HCT116 (cell line): ENCODE results near the gene KIFC1. TPM values are rescaled to one million over a fixed set of nuclear protein-coding genes. Genes with fewer than 3 reads are reported as not detected.

Experiments
- ATAC-seq: fragments of 200-7000 bp; cut with Tn5 transposase; 2 replicates; pipeline ENCODE4 v1.9.1; 2020; ENCODE audit warnings: mild to moderate bottlenecking, moderate library complexity
- BruUV-seq: library from RNA; stranded (reverse); fragments of 400-500 nt; replicated peaks from 2 replicates; lab custom pipeline; 2021; lab: Mats Ljungman, UMichigan
- CTCF ChIA-PET: fragments of 300-600 bp; sonication (Branson Sonifier 250); formaldehyde crosslinking; loops from one replicate; lab custom pipeline; 2021; ENCODE audit warnings: antibody characterized with exemption; lab: Charles Lee
- POLR2A ChIA-PET: fragments of 300-600, 350-600 bp; sonication (Branson Sonifier 250); formaldehyde crosslinking; loops from one replicate; lab custom pipeline; 2021; ENCODE audit warnings: antibody characterized with exemption; lab: Charles Lee
- RAD21 ChIA-PET, 2 experiments: fragments of 300-600 bp; sonication (Branson Sonifier 250); formaldehyde crosslinking; loops; one replicate each; lab custom pipeline; 2023; ENCODE audit warnings: low total read pairs in 2 of 2; ENCODE audit not compliant: uncharacterized antibody in 2 of 2, unreplicated experiment in 2 of 2, low non-redundant PET in 1 of 2; lab: Charles Lee
- DNase-seq: peaks from one replicate; pipeline ENCODE4 v3.0.0-alpha.2; 2010; ENCODE audit warnings: low read depth, low spot score
- H2AFZ ChIP-seq: fragments of 200-600 bp; shearing (Covaris generic), sonication (generic); 2 replicates; pipeline ENCODE4 v1.6.1; 2017; ENCODE audit warnings: low read depth, mixed run types, mixed read lengths, antibody characterized with exemption, low read length; ENCODE audit not compliant: poor library complexity, severe bottlenecking
- H3K27ac ChIP-seq: 2 replicates; pipeline ENCODE4 v1.5.1; 2012; ENCODE audit warnings: low read depth, low read length
- H3K27me3 ChIP-seq: fragments of 200-600 bp; sonication (generic); 2 replicates; pipeline ENCODE4 v1.6.1; 2016; ENCODE audit warnings: mixed run types, low read length, mixed read lengths; ENCODE audit not compliant: insufficient read depth
- H3K36me3 ChIP-seq, 2 experiments: fragments of 200-500 bp in 1 of 2; fragments of 200-600 bp in 1 of 2; sonication (Bioruptor generic) in 1 of 2; sonication (generic) in 1 of 2; 2 replicates each; pipeline versions ENCODE4 v1.5.1 to v1.6.1; 2014 to 2016; ENCODE audit warnings: low read length in 2 of 2, inconsistent platforms in 1 of 2, mixed read lengths in 1 of 2, mixed run types in 1 of 2; ENCODE audit not compliant: insufficient read depth in 2 of 2, control insufficient read depth in 1 of 2
- H3K4me1 ChIP-seq, 2 experiments: fragments of 200-600 bp in 1 of 2; sonication (generic) in 1 of 2; 2 replicates each; pipeline versions ENCODE4 v1.5.1 to v1.6.1; 2012 to 2017; ENCODE audit warnings: low read length in 2 of 2, inconsistent platforms in 1 of 2, mild to moderate bottlenecking in 1 of 2, mixed read lengths in 1 of 2, mixed run types in 1 of 2, moderate library complexity in 1 of 2; ENCODE audit not compliant: insufficient read depth in 2 of 2, control insufficient read depth in 1 of 2
- H3K4me2 ChIP-seq: fragments of 200-600 bp; sonication (generic); 2 replicates; pipeline ENCODE4 v1.6.1; 2017; ENCODE audit warnings: mixed run types, low read length, mixed read lengths
- H3K4me3 ChIP-seq, 2 experiments: fragments of 200-600 bp in 1 of 2; sonication (generic) in 1 of 2; replicated peaks in 1 of 2; 2 replicates each; pipeline ENCODE4 v1.5.1; 2011 to 2016; ENCODE audit warnings: low read length in 2 of 2, control low read depth in 1 of 2, low read depth in 1 of 2, mild to moderate bottlenecking in 1 of 2, mixed read lengths in 1 of 2, mixed run types in 1 of 2
- H3K79me2 ChIP-seq: fragments of 200-600 bp; sonication (generic); 2 replicates; pipeline ENCODE4 v1.6.1; 2017; ENCODE audit warnings: mild to moderate bottlenecking, mixed run types, low read length, moderate library complexity, mixed read lengths; ENCODE audit not compliant: insufficient read depth
- H3K9ac ChIP-seq: fragments of 200-600 bp; sonication (generic); 2 replicates; pipeline ENCODE4 v1.6.1; 2016; ENCODE audit warnings: low read length, mixed read lengths
- H3K9me2 ChIP-seq: fragments of 200-600 bp; sonication (generic), shearing (Covaris generic); 2 replicates; pipeline ENCODE4 v1.6.1; 2017; ENCODE audit warnings: mixed run types, mild to moderate bottlenecking, moderate library complexity; ENCODE audit not compliant: insufficient read depth
- H3K9me3 ChIP-seq, 2 experiments: fragments of 200-500 bp in 1 of 2; fragments of 200-600 bp in 1 of 2; sonication (Bioruptor generic) in 1 of 2; sonication (generic) in 1 of 2; 2 replicates each; pipeline ENCODE4 v1.6.1; 2014 to 2017; ENCODE audit warnings: low read length in 2 of 2, mixed read lengths in 2 of 2, inconsistent platforms in 1 of 2, low read depth in 1 of 2, mild to moderate bottlenecking in 1 of 2, mixed run types in 1 of 2, moderate library complexity in 1 of 2; ENCODE audit not compliant: control insufficient read depth in 1 of 2, insufficient read depth in 1 of 2
- H4K20me1 ChIP-seq: fragments of 200-600 bp; sonication (generic), shearing (Covaris generic); 2 replicates; pipeline ENCODE4 v1.6.1; 2017; ENCODE audit warnings: mixed run types, mild to moderate bottlenecking, moderate library complexity; ENCODE audit not compliant: insufficient read depth
- ATF3 ChIP-seq: IDR thresholded peaks from 2 replicates; pipeline ENCODE4 v1.6.1; 2012
- CEBPB ChIP-seq: IDR thresholded peaks from 2 replicates; pipeline ENCODE4 v1.6.1; 2012; ENCODE audit warnings: low read depth
- CTCF ChIP-seq, 3 experiments: fragments of 200-600 bp in 1 of 3; sonication (generic) in 1 of 3; IDR thresholded peaks in 2 of 3; conservative IDR thresholded peaks in 1 of 3; 2 replicates each; pipeline ENCODE4 v1.5.1; 2012 to 2017; ENCODE audit warnings: low read depth in 2 of 3, low read length in 2 of 3, antibody characterized with exemption in 1 of 3, borderline replicate concordance in 1 of 3, control low read depth in 1 of 3, mild to moderate bottlenecking in 1 of 3, mixed read lengths in 1 of 3, mixed run types in 1 of 3, moderate library complexity in 1 of 3; ENCODE audit not compliant: insufficient read depth in 1 of 3
- EGR1 ChIP-seq: IDR thresholded peaks from 2 replicates; pipeline ENCODE4 v1.6.1; 2012; ENCODE audit warnings: low read depth
- ELF1 ChIP-seq: IDR thresholded peaks from 2 replicates; pipeline ENCODE4 v1.6.1; 2012; ENCODE audit warnings: low read depth, borderline replicate concordance
- EZH2 ChIP-seq: fragments of 200-600 bp; sonication (generic); IDR thresholded peaks from 2 replicates; pipeline ENCODE4 v1.6.1; 2017; ENCODE audit warnings: antibody characterized with exemption, mixed run types
- EZH2phosphoT487 ChIP-seq: fragments of 200-600 bp; IDR thresholded peaks from 2 replicates; pipeline ENCODE4 v1.6.1; 2018; ENCODE audit warnings: antibody characterized with exemption, borderline replicate concordance
- FOSL1 ChIP-seq: IDR thresholded peaks from 2 replicates; pipeline ENCODE4 v1.6.1; 2012; ENCODE audit warnings: low read depth
- JUND ChIP-seq: IDR thresholded peaks from 2 replicates; pipeline ENCODE4 v1.6.1; 2012
- POLR2A ChIP-seq: IDR thresholded peaks from 2 replicates; pipeline ENCODE4 v1.7.0; 2011; ENCODE audit warnings: borderline replicate concordance; ENCODE audit not compliant: insufficient read depth, insufficient read length; ENCODE audit errors: extremely low read depth
- POLR2AphosphoS5 ChIP-seq: IDR thresholded peaks from 2 replicates; pipeline ENCODE4 v1.6.1; 2011; ENCODE audit warnings: mild to moderate bottlenecking, low read depth, low read length, moderate library complexity
- SIN3A ChIP-seq: IDR thresholded peaks from 2 replicates; pipeline ENCODE4 v1.6.1; 2012; ENCODE audit warnings: low read depth
- SP1 ChIP-seq: IDR thresholded peaks from 2 replicates; pipeline ENCODE4 v1.6.1; 2012; ENCODE audit warnings: low read depth
- SRF ChIP-seq: IDR thresholded peaks from 2 replicates; pipeline ENCODE4 v1.6.1; 2012; ENCODE audit warnings: low read depth
- YY1 ChIP-seq: IDR thresholded peaks from 2 replicates; pipeline ENCODE4 v1.6.1; 2011; ENCODE audit warnings: low read length, low read depth, moderate library complexity, mild to moderate bottlenecking; ENCODE audit not compliant: insufficient replicate concordance; ENCODE audit errors: extremely low read depth
- ZFX ChIP-seq: fragments of 450-650 bp; IDR thresholded peaks from 2 replicates; pipeline ENCODE4 v1.6.1; 2017
- ZNF274 ChIP-seq: fragments of 200-500 bp; sonication (Bioruptor generic); IDR thresholded peaks from 2 replicates; pipeline ENCODE4 v1.6.1; 2014; ENCODE audit warnings: mild to moderate bottlenecking, low read depth, low read length, inconsistent platforms
- intact Hi-C: fragments of 100-400 bp; cut with micrococcal nuclease; formaldehyde crosslinking; loops from 2 replicates; pipeline ENCODE4 v1.10.0; 2022
- total RNA-seq: library from RNA; stranded (reverse); gene quantifications from one replicate; pipeline ENCODE4 v1.2.1, GENCODE V29; 2021; ENCODE audit not compliant: unreplicated experiment
- TF ChIP-seq, protein P1 (sequence below): IDR thresholded peaks from 2 replicates; pipeline ENCODE4 v1.6.1; 2012
- TF ChIP-seq, protein P2 (sequence below): IDR thresholded peaks from 2 replicates; pipeline ENCODE4 v1.6.1; 2011; ENCODE audit warnings: mild to moderate bottlenecking, low read length, moderate library complexity; ENCODE audit not compliant: insufficient replicate concordance; ENCODE audit errors: extremely low read depth
- TF ChIP-seq, protein P3 (sequence below): IDR thresholded peaks from 2 replicates; pipeline ENCODE4 v1.6.1; 2012; ENCODE audit warnings: low read depth

Gene KIFC1
- total RNA-seq, 1 experiment from 2014 or later, result 84.7 TPM

- Histone ChIP-seq H3K9me3 (no peaks in the 10 kb centered on the region), H3K27ac (no peak overlapping the region), H3K79me2 (no peaks in the 10 kb centered on the region), H3K9me2 (no peaks in the 10 kb centered on the region), H3K27me3 (no peaks in the 10 kb centered on the region), H3K9ac (no peak overlapping the region), H3K4me3 (no peak overlapping the region), H3K4me2 (no peak overlapping the region), H3K4me1 (peaks cover 0 to 20% of the 10 kb centered on the region in 2 experiments; a peak in 3 of 4 replicates), H3K36me3 (no peaks in the 10 kb centered on the region), H2AFZ (no peak overlapping the region), H4K20me1 (no peaks in the 10 kb centered on the region)
- BruUV-seq, result no TSS peak
- DNase-seq (no peak), ATAC-seq (no peak)
- ChIA-PET RAD21 (no interaction called here), POLR2A (interaction anchor here (2.0 kb wide), 1 partner anchor 16 kb away, joined by 4 read pairs; no protein-coding TSS in a partner anchor), CTCF (no interaction called here)
- TF ChIP-seq ZNF274 (no peak), POLR2A (no peak), EZH2phosphoT487 (no peak), FOSL1 (no peak), POLR2AphosphoS5 (no peak), YY1 (no peak), CTCF (IDR thresholded peaks at IDR 0.05 in 2 of 3, conservative IDR thresholded peaks at IDR 0.05 in 1 of 3; ENCODE audit: borderline replicate concordance in 1 of 3, insufficient read depth in 1 of 3, low read depth in 2 of 3, low read length in 2 of 3) (no peak), ZFX (no peak), ATF3 (no peak), ELF1 (no peak), JUND (no peak), EZH2 (no peak), SP1 (no peak), SRF (no peak), CEBPB (no peak), SIN3A (no peak), EGR1 (no peak)
- TF ChIP-seq, protein P1, sequence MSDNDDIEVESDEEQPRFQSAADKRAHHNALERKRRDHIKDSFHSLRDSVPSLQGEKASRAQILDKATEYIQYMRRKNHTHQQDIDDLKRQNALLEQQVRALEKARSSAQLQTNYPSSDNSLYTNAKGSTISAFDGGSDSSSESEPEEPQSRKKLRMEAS, result no peak
- TF ChIP-seq, protein P2, sequence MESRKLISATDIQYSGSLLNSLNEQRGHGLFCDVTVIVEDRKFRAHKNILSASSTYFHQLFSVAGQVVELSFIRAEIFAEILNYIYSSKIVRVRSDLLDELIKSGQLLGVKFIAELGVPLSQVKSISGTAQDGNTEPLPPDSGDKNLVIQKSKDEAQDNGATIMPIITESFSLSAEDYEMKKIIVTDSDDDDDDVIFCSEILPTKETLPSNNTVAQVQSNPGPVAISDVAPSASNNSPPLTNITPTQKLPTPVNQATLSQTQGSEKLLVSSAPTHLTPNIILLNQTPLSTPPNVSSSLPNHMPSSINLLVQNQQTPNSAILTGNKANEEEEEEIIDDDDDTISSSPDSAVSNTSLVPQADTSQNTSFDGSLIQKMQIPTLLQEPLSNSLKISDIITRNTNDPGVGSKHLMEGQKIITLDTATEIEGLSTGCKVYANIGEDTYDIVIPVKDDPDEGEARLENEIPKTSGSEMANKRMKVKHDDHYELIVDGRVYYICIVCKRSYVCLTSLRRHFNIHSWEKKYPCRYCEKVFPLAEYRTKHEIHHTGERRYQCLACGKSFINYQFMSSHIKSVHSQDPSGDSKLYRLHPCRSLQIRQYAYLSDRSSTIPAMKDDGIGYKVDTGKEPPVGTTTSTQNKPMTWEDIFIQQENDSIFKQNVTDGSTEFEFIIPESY, result no peak
- TF ChIP-seq, protein P3, sequence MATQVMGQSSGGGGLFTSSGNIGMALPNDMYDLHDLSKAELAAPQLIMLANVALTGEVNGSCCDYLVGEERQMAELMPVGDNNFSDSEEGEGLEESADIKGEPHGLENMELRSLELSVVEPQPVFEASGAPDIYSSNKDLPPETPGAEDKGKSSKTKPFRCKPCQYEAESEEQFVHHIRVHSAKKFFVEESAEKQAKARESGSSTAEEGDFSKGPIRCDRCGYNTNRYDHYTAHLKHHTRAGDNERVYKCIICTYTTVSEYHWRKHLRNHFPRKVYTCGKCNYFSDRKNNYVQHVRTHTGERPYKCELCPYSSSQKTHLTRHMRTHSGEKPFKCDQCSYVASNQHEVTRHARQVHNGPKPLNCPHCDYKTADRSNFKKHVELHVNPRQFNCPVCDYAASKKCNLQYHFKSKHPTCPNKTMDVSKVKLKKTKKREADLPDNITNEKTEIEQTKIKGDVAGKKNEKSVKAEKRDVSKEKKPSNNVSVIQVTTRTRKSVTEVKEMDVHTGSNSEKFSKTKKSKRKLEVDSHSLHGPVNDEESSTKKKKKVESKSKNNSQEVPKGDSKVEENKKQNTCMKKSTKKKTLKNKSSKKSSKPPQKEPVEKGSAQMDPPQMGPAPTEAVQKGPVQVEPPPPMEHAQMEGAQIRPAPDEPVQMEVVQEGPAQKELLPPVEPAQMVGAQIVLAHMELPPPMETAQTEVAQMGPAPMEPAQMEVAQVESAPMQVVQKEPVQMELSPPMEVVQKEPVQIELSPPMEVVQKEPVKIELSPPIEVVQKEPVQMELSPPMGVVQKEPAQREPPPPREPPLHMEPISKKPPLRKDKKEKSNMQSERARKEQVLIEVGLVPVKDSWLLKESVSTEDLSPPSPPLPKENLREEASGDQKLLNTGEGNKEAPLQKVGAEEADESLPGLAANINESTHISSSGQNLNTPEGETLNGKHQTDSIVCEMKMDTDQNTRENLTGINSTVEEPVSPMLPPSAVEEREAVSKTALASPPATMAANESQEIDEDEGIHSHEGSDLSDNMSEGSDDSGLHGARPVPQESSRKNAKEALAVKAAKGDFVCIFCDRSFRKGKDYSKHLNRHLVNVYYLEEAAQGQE, result no peak
- intact Hi-C loops, result no loop called here
Measured at GRCh38 chr6:33380272-33380981, 11.2 kb upstream of the KIFC1 start.
